ENCODE data around the gene RASSF5. TPM values are rescaled to one million over a fixed set of nuclear protein-coding genes. Genes with fewer than 3 reads are reported as not detected.
A peak's percentile ranks its signal among the peaks of the same experiment; 100 is the strongest.
"Not testable (repeated sequence)": the region's sequence is repeated elsewhere in the genome, so short reads cannot be mapped to it uniquely, and the experiment has no call there.

The RASSF5 gene
- polyA plus RNA-seq, 4 donors = 5.0 to 6.4 (median 5.2) TPM

GRCh38 chr1:206476058-206476457 is 31.3 kb upstream of the RASSF5 start:
- DNase-seq (ENCODE audit: low read depth in 4 of 4, low spot score in 3 of 4) = no peak

GRCh38 chr1:206476591-206476990 is 30.7 kb upstream of the RASSF5 start:
- DNase-seq (ENCODE audit: low read depth in 4 of 4, low spot score in 3 of 4) = no peak

GRCh38 chr1:206477110-206477509 is 30.2 kb upstream of the RASSF5 start:
- no peak for DNase-seq (ENCODE audit: low read depth in 4 of 4, low spot score in 3 of 4)

GRCh38 chr1:206477581-206478380 is 29.6 kb upstream of the RASSF5 start:
- DNase-seq (ENCODE audit: low read depth in 4 of 4, low spot score in 3 of 4) = no peak

GRCh38 chr1:206478746-206479145 is 28.6 kb upstream of the RASSF5 start:
- DNase-seq (ENCODE audit: low read depth in 4 of 4, low spot score in 3 of 4) = no peak

- DNase-seq (ENCODE audit: low read depth in 4 of 4, low spot score in 3 of 4) = peak in 2 of 4 donors; percentile 58 to 69
Observed at GRCh38 chr1:206479183-206480125, 27.9 kb upstream of the RASSF5 start.

GRCh38 chr1:206480211-206480610 is 27.1 kb upstream of the RASSF5 start:
- no peak for DNase-seq (ENCODE audit: low read depth in 4 of 4, low spot score in 3 of 4)

GRCh38 chr1:206482611-206483010 is 24.7 kb upstream of the RASSF5 start:
- no peak for DNase-seq (ENCODE audit: low read depth in 4 of 4, low spot score in 3 of 4)

GRCh38 chr1:206483864-206484263 is 23.5 kb upstream of the RASSF5 start:
- not testable (repeated sequence) for DNase-seq (ENCODE audit: low read depth in 4 of 4, low spot score in 3 of 4)

GRCh38 chr1:206484901-206485300 is 22.4 kb upstream of the RASSF5 start:
- DNase-seq (ENCODE audit: low read depth in 4 of 4, low spot score in 3 of 4) = no peak

- DNase-seq (ENCODE audit: low read depth in 4 of 4, low spot score in 3 of 4) = no peak
Observed at GRCh38 chr1:206486995-206487788, 20.1 kb upstream of the RASSF5 start.

- DNase-seq (ENCODE audit: low read depth in 4 of 4, low spot score in 3 of 4) = no peak
Observed at GRCh38 chr1:206487970-206488369, 19.4 kb upstream of the RASSF5 start.

- no peak for DNase-seq (ENCODE audit: low read depth in 4 of 4, low spot score in 3 of 4)
Observed at GRCh38 chr1:206488466-206488865, 18.9 kb upstream of the RASSF5 start.

- DNase-seq (ENCODE audit: low read depth in 4 of 4, low spot score in 3 of 4) = no peak
Observed at GRCh38 chr1:206489980-206490770, 17.2 kb upstream of the RASSF5 start.

- no peak for DNase-seq (ENCODE audit: low read depth in 4 of 4, low spot score in 3 of 4)
Observed at GRCh38 chr1:206490771-206491405, 16.4 kb upstream of the RASSF5 start.

- DNase-seq (ENCODE audit: low read depth in 4 of 4, low spot score in 3 of 4) = no peak
Observed at GRCh38 chr1:206491616-206492015, 15.7 kb upstream of the RASSF5 start.

GRCh38 chr1:206492589-206492988 is 14.7 kb upstream of the RASSF5 start:
- DNase-seq (ENCODE audit: low read depth in 4 of 4, low spot score in 3 of 4) = no peak

GRCh38 chr1:206493279-206493678 is 14.1 kb upstream of the RASSF5 start:
- no peak for DNase-seq (ENCODE audit: low read depth in 4 of 4, low spot score in 3 of 4)

- DNase-seq (ENCODE audit: low read depth in 4 of 4, low spot score in 3 of 4) = no peak
Observed at GRCh38 chr1:206495011-206495461, 12.3 kb upstream of the RASSF5 start.
